Endothelial cell of umbilical vein (primary cell): ENCODE data around the gene RASD1. TPM values are rescaled to one million over a fixed set of nuclear protein-coding genes. Genes with fewer than 3 reads are reported as not detected.

Source experiments
- BruUV-seq: library from RNA; stranded (reverse); fragments of 400-500 nt; replicated peaks from 2 replicates; lab custom pipeline; 2021; lab: Mats Ljungman, UMichigan
- CTCF ChIA-PET: fragments of 300-600, 350-600 bp; sonication (Branson Sonifier 250); formaldehyde crosslinking; loops from one replicate; lab custom pipeline; 2021; ENCODE audit warnings: antibody characterized with exemption, inconsistent platforms; lab: Charles Lee
- POLR2A ChIA-PET: fragments of 300-600, 350-600 bp; sonication (Branson Sonifier 250); formaldehyde crosslinking; loops from one replicate; lab custom pipeline; 2021; ENCODE audit warnings: antibody characterized with exemption, inconsistent platforms; lab: Charles Lee
- DNase-seq: peaks from one replicate; pipeline ENCODE4 v3.0.0-alpha.2; 2011; ENCODE audit warnings: low read depth, low spot score
- FAIRE-seq: peaks from 2 replicates; lab custom pipeline; 2011; peaks lifted over from hg19 to GRCh38; lab: Jason Lieb, UNC
- H2AFZ ChIP-seq: 2 replicates; pipeline ENCODE4 v1.6.0; 2012; ENCODE audit warnings: low read depth, low read length, control low read depth, inconsistent platforms
- H3K27ac ChIP-seq: 2 replicates; pipeline ENCODE4 v1.5.1; 2011; ENCODE audit warnings: low read depth, mild to moderate bottlenecking, control low read depth, low read length, moderate library complexity; ENCODE audit not compliant: insufficient read depth
- H3K27me3 ChIP-seq, 2 experiments: 2 replicates each; pipeline versions ENCODE4 v1.6.0 to v1.6.1; 2011; ENCODE audit warnings: low read length in 2 of 2, mixed read lengths in 1 of 2; ENCODE audit not compliant: control insufficient read depth in 2 of 2, insufficient read depth in 2 of 2
- H3K36me3 ChIP-seq, 2 experiments: 2 replicates in 1 of 2; 3 replicates in 1 of 2; pipeline ENCODE4 v1.5.1; 2011; ENCODE audit warnings: low read length in 2 of 2, mild to moderate bottlenecking in 1 of 2, moderate library complexity in 1 of 2; ENCODE audit not compliant: control insufficient read depth in 2 of 2, insufficient read depth in 2 of 2; ENCODE audit errors: extremely low read depth in 1 of 2
- H3K4me1 ChIP-seq: 3 replicates; pipeline ENCODE4 v1.5.1; 2011; ENCODE audit warnings: mild to moderate bottlenecking, low read length; ENCODE audit not compliant: control insufficient read depth, insufficient read depth; ENCODE audit errors: extremely low read depth
- H3K4me2 ChIP-seq: 2 replicates; pipeline ENCODE4 v1.6.1; 2011; ENCODE audit warnings: low read length, control low read depth, mixed read lengths; ENCODE audit not compliant: insufficient read depth
- H3K4me3 ChIP-seq, 3 experiments: fragments of 200-600 bp in 1 of 3; sonication (generic), shearing (Covaris generic) in 1 of 3; replicated peaks in 1 of 3; 2 replicates each; pipeline ENCODE4 v1.5.1; 2011 to 2016; ENCODE audit warnings: control low read depth in 3 of 3, low read length in 3 of 3, mild to moderate bottlenecking in 2 of 3, inconsistent platforms in 1 of 3, low read depth in 1 of 3, moderate library complexity in 1 of 3; ENCODE audit not compliant: insufficient read depth in 1 of 3
- H3K79me2 ChIP-seq: 2 replicates; pipeline ENCODE4 v1.6.0; 2012; ENCODE audit warnings: low read length, inconsistent platforms; ENCODE audit not compliant: control insufficient read depth, insufficient read depth
- H3K9ac ChIP-seq: replicated peaks from 2 replicates; pipeline ENCODE3; 2011; ENCODE audit warnings: low read length, control low read depth; ENCODE audit not compliant: insufficient read depth; ENCODE audit errors: extremely low read depth
- H3K9me1 ChIP-seq: replicated peaks from 3 replicates; pipeline ENCODE4 v1.6.0; 2011; ENCODE audit warnings: mild to moderate bottlenecking, low read length; ENCODE audit not compliant: control insufficient read depth, insufficient read depth; ENCODE audit errors: extremely low read depth
- H3K9me3 ChIP-seq: replicated peaks from 2 replicates; pipeline ENCODE4 v1.5.1; 2012; ENCODE audit warnings: low read length, inconsistent platforms; ENCODE audit not compliant: control insufficient read depth, insufficient read depth
- H4K20me1 ChIP-seq: replicated peaks from 2 replicates; pipeline ENCODE3; 2011; ENCODE audit warnings: mild to moderate bottlenecking, low read length; ENCODE audit not compliant: control insufficient read depth, insufficient read depth; ENCODE audit errors: extremely low read depth
- EZH2 ChIP-seq: IDR thresholded peaks from 2 replicates; pipeline ENCODE4 v1.6.1; 2012; ENCODE audit warnings: borderline replicate concordance, low read depth, mild to moderate bottlenecking, moderate library complexity, low read length, inconsistent platforms; ENCODE audit not compliant: severe bottlenecking
- FOS ChIP-seq: IDR thresholded peaks from 2 replicates; pipeline ENCODE4 v1.6.1; 2011; ENCODE audit warnings: mild to moderate bottlenecking, low read length, moderate library complexity, borderline replicate concordance; ENCODE audit not compliant: insufficient read depth
- GATA2 ChIP-seq: IDR thresholded peaks from 2 replicates; pipeline ENCODE4 v1.7.0; 2011; ENCODE audit warnings: low read depth, mild to moderate bottlenecking, moderate library complexity, mixed read lengths, low read length; ENCODE audit not compliant: insufficient read length, insufficient read depth
- JUN ChIP-seq: IDR thresholded peaks from 2 replicates; pipeline ENCODE4 v1.6.1; 2011; ENCODE audit warnings: borderline replicate concordance, low read depth; ENCODE audit not compliant: insufficient read length, insufficient read depth
- MYC ChIP-seq: IDR thresholded peaks from one replicate; pipeline ENCODE4 v1.6.1; 2011; ENCODE audit warnings: mild to moderate bottlenecking, low read depth, low read length
- POLR2A ChIP-seq: IDR thresholded peaks from 2 replicates; pipeline ENCODE4 v1.6.1; 2012; ENCODE audit warnings: low read depth, mild to moderate bottlenecking, control low read depth, low read length
- POLR2AphosphoS5 ChIP-seq: IDR thresholded peaks from 2 replicates; pipeline ENCODE4 v1.6.1; 2012; ENCODE audit warnings: low read depth, mild to moderate bottlenecking, control low read depth, low read length, moderate library complexity; ENCODE audit not compliant: insufficient read depth
- dilution Hi-C: fragments of 300-500 bp; cut with MboI; formaldehyde crosslinking; loops from one replicate; pipeline ENCODE4 v1.15.0; 2019; ENCODE audit warnings: low sequenced_read_pairs; ENCODE audit not compliant: extremely low pct_ligation_motif_present
- intact Hi-C: fragments of 100-400 bp; cut with micrococcal nuclease; formaldehyde crosslinking; loops from one replicate; pipeline ENCODE4 v1.10.0; 2022
- polyA plus RNA-seq, 4 experiments: library from polyadenylated mRNA; depleted of rRNA in 3 of 4; stranded (reverse) in 3 of 4; unstranded in 1 of 4; fragments of >200 nt; gene quantifications; 2 replicates each; pipeline versions ENCODE4 v1.2.1 to v1.2.3, GENCODE V29; 2011 to 2012; ENCODE audit warnings: missing spikeins in 1 of 4
- total RNA-seq: library from RNA; stranded (reverse); gene quantifications from 2 replicates; pipeline ENCODE4 v1.2.3, GENCODE V29; 2021
- TF ChIP-seq, protein P1 (sequence below): IDR thresholded peaks from 2 replicates; pipeline ENCODE4 v1.6.1; 2011; ENCODE audit not compliant: insufficient read depth, insufficient read length
- TF ChIP-seq, protein P2 (sequence below), 2 donors: IDR thresholded peaks; 1 replicate in 1 of 2; 2 replicates in 1 of 2; pipeline ENCODE4 v1.5.1; 2011; ENCODE audit warnings: low read length in 2 of 2, mild to moderate bottlenecking in 2 of 2, moderate library complexity in 2 of 2, control low read depth in 1 of 2, inconsistent platforms in 1 of 2, low read depth in 1 of 2; ENCODE audit not compliant: insufficient read depth in 1 of 2; ENCODE audit errors: extremely low read depth in 1 of 2

Gene RASD1
- total and polyA plus RNA-seq, 2 donors (not counting 3 experiments of a cell fraction or from before 2014, with no cell fraction given), result 4.2 to 15.7 TPM

DNA sequence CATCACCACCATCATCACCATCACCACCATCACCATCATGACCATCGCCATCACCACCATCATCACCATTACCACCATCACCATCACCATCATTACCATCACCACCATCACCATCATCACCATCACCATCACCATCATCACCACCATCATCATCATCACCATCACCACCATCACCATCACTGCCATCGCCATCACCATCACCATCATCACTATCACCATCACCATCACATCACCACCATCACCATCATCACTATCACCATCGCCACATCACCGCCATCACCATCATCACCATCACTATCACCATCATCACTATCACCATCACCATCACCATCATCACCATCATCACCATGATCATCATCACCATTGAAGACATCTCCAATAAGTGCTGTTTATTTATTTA lies 36.2 kb downstream of the RASD1 start:
- Histone ChIP-seq H3K9me3 (no peaks in the 10 kb centered on the region), H2AFZ (no peak overlapping the region), H4K20me1 (no peaks in the 10 kb centered on the region), H3K27ac (no peak overlapping the region), H3K4me1 (no peaks in the 10 kb centered on the region), H3K36me3 (no peaks in the 10 kb centered on the region), H3K9me1 (no peaks in the 10 kb centered on the region), H3K27me3 (peaks cover 14 to 15% of the 10 kb centered on the region in 2 experiments), H3K4me3 (no peak overlapping the region), H3K4me2 (no peak overlapping the region), H3K9ac (no peak overlapping the region), H3K79me2 (no peaks in the 10 kb centered on the region)
- CTCF ChIA-PET, result no interaction called here
- dilution Hi-C loops (loop anchor here (10.0 kb wide), 1 partner anchor 85 kb away; no protein-coding TSS in a partner anchor), intact Hi-C loops (no loop called here)
- DNase-seq, result no peak
- POLR2A ChIA-PET, result no interaction called here
- no peak for FAIRE-seq
- no TSS peak for BruUV-seq
- no peak for TF ChIP-seq FOS
- no peak for TF ChIP-seq EZH2
- TF ChIP-seq, protein P1, sequence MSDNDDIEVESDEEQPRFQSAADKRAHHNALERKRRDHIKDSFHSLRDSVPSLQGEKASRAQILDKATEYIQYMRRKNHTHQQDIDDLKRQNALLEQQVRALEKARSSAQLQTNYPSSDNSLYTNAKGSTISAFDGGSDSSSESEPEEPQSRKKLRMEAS, result no peak
- no peak for TF ChIP-seq GATA2
- no peak for TF ChIP-seq MYC
- TF ChIP-seq POLR2A, result no peak
- TF ChIP-seq, protein P2, sequence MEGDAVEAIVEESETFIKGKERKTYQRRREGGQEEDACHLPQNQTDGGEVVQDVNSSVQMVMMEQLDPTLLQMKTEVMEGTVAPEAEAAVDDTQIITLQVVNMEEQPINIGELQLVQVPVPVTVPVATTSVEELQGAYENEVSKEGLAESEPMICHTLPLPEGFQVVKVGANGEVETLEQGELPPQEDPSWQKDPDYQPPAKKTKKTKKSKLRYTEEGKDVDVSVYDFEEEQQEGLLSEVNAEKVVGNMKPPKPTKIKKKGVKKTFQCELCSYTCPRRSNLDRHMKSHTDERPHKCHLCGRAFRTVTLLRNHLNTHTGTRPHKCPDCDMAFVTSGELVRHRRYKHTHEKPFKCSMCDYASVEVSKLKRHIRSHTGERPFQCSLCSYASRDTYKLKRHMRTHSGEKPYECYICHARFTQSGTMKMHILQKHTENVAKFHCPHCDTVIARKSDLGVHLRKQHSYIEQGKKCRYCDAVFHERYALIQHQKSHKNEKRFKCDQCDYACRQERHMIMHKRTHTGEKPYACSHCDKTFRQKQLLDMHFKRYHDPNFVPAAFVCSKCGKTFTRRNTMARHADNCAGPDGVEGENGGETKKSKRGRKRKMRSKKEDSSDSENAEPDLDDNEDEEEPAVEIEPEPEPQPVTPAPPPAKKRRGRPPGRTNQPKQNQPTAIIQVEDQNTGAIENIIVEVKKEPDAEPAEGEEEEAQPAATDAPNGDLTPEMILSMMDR (IDR thresholded peaks at IDR 0.05; ENCODE audit: extremely low read depth in 1 of 2, insufficient read depth in 1 of 2, low read depth in 1 of 2, low read length in 2 of 2), result no peak
- TF ChIP-seq POLR2AphosphoS5, result no peak
- TF ChIP-seq JUN, result no peak
